Measurements from ENCODE around the gene MRM1.

DNA sequence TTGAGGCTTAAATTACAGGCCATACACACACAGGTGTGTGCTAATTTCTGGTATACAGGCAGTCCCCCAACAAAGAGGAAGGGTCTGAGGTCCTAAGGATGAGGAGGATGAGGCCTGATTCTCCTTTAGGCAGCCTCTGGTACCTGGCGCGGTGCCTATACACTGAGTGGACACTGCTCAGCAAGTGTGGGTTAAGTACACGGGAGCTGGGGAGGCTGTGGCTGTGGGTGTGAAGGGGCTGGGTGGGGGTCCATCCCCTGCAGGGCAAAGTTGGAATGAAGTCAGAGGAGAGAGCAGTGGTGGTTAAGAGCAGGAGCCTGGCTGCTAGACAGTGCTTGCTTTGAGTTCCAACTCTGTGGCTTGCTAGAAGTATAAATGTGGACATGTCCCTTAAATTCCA is 10.9 kb downstream of the MRM1 start:
- TF ChIP-seq, protein P1, sequence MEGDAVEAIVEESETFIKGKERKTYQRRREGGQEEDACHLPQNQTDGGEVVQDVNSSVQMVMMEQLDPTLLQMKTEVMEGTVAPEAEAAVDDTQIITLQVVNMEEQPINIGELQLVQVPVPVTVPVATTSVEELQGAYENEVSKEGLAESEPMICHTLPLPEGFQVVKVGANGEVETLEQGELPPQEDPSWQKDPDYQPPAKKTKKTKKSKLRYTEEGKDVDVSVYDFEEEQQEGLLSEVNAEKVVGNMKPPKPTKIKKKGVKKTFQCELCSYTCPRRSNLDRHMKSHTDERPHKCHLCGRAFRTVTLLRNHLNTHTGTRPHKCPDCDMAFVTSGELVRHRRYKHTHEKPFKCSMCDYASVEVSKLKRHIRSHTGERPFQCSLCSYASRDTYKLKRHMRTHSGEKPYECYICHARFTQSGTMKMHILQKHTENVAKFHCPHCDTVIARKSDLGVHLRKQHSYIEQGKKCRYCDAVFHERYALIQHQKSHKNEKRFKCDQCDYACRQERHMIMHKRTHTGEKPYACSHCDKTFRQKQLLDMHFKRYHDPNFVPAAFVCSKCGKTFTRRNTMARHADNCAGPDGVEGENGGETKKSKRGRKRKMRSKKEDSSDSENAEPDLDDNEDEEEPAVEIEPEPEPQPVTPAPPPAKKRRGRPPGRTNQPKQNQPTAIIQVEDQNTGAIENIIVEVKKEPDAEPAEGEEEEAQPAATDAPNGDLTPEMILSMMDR (IDR thresholded peaks at IDR 0.05 in 4 of 5, conservative IDR thresholded peaks at IDR 0.05 in 1 of 5) = no peak
- TF ChIP-seq POLR2A (IDR thresholded peaks at IDR 0.05) = no peak

All from gastrocnemius medialis (tissue), 4 donors.